HL-60/S4 treated with retinoic acid at 250 ng/mL for 4 days and 3 days (cell line): Measurements from ENCODE around the gene MOV10.

Source experiments
- in situ Hi-C: fragments of 300-500 bp; cut with MboI; formaldehyde crosslinking; loops from 2 replicates; pipeline ENCODE4 v1.7.0; 2022; ENCODE audit warnings: low sequenced_read_pairs

The MOV10 gene

DNA sequence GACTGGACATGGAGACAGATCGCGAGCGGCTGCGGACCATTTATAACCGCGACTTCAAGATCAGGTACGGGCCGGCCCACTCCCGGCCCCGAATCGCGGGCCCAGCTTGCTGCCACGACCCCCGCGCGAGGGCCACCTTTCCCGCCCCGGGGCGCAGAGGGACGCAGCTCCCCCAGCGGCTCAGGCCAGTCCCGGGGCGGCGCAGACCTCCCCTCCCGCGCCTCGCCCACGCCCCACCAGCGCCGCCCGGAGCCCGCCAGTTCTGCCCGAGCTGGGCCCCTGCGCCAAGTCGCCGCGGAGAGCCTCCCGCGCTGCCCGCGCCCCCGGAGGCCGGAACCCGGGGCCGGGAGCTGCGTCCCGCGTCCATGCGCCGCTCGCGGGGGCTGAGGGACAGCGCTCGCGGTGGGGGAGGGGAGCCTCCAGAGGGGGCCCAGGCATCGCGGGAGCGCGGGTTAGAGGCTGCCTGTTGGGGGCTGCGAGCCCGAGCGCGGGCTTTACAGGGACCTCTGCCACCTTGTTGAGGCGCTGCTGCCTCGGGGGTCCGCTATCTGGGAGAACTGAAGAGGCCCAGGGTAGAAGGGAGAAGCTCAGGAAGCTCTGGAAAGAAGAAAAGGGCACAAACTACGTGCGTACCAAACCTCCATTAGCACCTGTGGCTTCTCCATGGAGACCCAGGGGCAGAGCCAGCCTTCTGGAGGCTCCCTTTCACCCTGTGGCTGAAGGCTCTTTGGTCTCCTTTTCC, 698 bp downstream of the MOV10 start:
- in situ Hi-C loops: no loop called here

DNA sequence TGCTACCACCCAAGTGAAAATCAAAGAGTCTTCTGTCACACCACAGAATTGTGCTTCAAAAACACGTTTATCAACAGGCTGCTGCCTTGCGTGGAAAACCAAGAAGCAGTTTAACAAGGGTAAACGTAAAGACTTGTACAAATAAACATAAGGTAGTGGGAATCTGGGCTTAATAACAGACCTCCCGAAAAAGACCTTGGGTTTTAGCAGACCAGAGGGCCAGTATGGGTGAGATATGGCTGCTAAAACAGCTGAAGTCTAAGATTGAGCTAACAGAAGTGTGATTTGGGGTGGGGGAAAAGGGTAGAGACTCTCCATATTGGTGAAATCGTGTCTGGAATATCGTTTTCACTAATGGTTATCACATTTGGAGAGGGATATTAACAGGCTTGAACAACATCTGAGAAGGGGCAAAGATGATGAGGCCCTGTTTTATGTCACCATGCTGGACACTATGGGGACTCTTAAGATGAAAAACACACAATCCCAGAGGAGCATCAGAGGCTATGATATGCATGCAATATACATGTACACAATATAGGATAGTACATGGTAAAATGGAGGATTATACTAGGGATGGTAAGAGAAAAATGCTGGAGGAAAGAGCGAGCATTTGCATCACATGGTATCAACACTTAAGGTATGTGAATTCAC, 1.4 kb downstream of the MOV10 start:
- in situ Hi-C loops: no loop called here

DNA sequence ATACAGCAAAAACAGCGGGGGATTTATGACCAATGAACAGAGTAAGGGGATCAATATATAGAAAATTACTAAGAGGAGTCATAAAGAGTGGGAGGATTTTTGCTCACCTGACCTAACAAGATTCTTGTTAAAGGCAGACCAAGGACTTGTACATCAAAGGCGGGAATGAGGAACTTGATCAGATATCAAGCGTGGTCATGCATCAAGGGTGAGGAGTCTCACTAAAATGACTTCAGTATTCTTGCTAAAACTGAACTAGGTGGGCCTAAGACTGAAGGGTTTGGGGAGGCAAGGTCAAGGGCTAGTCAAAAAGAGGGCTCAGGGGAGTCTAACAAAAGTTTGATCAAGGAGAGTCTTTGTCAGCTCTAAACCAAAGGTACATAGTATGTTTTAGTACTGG, 2.1 kb downstream of the MOV10 start:
- in situ Hi-C loops: no loop called here

DNA sequence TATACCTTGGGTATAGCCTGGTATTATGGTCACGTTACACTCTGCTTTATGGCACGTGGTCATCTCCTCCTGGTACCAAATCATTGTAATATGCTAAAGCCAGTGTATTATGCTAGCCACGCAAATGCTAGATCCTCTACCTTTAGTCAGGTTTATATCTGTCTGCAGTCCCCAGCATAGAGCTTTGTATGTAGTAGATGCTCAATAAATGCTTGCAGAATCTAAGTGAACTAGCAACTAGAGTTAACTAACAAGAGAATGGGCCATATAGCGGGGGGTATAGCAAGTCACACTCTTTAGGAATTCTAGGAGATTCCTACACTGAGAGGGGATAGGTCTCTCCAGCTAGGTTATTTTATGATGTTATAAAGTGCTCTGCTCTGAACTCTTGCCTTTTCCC, 3.0 kb downstream of the MOV10 start:
- in situ Hi-C loops: no loop called here

DNA sequence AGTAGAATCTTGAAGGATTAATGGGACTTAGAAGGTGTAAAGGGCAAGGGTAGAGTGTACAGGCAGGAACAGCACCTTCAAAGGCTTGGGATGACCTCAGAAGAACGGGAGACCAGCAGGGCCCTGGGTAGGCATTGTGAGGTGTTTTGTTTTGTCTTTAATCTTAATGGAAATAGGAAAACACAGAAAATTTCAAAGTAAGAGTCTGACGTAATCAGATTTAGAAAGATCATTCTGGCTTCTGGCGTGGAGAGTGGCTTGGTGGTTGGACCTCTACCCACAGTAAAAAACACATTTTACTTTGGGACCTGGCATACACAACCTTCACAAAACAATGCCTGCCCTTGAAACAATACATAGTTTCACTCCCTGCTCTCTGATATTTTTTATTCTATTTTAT, 4.1 kb downstream of the MOV10 start:
- in situ Hi-C loops: no loop called here

DNA sequence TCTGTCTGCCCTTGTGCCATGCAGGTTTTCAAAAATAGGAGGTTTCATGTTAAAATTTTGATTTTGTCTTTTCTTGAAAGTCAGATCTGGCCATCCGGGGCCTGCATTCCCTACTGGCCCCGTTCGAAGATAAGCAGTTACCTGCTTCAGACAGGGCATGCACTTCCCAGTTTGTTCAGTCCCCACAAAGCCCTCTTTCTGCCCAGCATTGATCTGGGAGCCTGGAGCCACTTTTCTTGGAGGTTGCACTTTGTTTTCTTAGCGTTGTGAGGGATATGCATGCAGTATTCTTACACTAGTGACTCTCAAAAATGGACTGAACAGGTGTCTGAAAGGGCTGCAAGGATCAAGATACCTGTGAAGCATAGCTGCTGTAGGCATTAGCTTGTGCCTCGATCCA, 11.5 kb downstream of the MOV10 start:
- in situ Hi-C loops: no loop called here

DNA sequence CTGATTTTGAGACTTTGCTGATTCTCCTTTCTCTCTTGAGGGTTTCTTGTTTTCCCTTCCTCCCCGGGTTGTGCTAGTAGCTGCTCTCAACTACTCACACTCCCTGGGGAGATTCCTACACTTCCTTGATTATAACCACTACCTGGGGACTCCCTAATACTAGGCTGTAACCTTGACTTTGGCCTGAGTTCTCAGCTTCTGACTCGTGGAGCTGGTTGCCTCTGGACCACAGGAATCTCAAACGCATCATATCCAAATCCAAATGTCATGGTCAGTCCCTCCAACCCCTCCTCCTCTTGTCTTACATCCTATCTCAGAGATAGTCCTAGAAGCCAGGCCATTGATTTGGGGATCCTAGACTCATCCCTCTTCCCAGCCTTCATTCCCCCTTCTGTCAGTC, 12.0 kb downstream of the MOV10 start:
- in situ Hi-C loops: no loop called here

DNA sequence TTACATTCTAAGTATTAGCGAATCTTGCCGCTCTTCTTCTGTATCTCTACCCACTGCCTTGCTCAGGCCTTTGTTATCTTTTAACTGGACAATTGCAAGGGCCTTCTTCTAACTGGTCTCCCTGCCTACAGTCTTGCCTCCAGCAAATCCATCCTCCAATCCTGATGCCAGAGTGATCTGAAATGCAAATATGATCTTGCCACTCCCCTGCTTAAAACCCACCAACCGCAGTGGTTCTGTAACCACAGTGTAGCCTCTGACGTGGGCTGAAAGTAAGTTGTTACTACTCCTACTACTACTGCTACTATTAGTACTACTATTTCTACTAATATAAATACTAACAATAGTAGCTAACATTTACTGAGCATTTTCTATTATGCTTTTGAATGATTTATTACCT, 12.4 kb downstream of the MOV10 start:
- in situ Hi-C loops: no loop called here

DNA sequence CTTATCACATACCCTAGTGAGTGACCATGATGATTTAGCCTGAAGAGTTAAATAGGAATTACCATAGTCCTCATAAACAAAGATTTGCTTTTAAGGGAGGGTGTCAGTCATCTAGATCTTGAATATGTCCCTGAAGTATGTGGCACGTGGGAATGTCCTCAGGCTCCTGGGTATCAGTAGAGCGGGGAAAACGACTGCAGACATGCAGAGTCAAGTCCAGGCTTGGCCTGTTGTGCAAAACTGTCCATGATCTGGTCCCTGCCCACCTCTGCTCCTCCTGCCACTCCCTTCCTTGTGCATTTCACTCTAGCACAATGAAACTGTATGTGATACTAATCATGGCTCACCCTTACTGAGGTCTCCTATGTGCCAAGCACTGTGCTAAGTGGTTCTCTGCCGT, 12.9 kb downstream of the MOV10 start:
- in situ Hi-C loops: no loop called here

DNA sequence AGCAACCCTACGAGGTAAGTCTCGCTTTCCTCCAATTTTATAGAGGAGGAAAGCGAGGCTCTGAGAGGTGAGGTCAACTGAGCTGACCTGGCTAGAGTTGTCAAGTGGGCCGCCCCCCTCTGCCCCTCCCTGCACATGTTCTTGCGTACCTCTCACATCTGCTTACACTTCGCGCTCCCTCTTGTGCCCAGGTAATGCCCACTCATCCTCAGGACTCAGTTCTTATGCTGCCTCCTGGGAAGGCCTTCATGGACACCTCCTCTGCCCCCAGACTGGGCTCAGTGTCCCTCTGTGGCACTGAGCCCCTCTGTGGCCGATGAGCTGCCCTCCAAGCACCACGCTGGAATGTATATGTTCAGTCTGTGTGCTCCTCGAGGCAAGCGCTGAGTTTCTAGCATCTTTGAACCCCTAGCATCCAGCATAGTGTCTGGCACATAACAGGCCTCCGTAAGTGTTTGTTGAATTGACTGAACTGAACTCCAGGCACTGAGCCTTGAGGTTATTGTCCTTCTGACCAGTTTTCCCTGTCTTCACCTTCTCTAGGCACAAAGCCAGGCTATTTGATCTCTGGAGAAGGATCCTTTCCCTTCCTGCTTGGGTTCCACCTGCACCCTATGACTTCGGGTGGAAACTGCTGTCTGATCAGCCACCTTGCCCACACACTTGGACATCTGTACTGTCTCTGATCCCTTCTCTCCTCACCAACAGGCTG, 13.5 kb downstream of the MOV10 start:
- in situ Hi-C loops: no loop called here

DNA sequence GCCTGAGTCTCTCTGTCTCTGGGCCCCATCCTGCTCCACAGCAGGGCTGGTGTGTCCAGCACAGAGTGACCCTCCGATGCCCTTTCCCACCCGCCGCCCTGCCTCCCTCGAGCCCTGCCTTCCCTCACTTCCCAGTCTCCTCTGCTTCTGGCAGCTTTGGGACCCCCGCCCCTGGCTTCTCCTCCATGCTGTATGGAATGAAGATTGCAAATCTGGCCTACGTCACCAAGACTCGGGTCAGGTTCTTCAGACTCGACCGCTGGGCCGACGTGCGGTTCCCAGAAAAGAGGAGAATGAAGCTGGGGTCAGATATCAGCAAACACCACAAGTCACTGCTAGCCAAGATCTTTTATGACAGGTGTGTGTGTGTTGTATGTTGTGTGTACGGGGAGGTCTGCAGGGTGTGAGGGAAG, 14.3 kb downstream of the MOV10 start:
- in situ Hi-C loops: no loop called here

DNA sequence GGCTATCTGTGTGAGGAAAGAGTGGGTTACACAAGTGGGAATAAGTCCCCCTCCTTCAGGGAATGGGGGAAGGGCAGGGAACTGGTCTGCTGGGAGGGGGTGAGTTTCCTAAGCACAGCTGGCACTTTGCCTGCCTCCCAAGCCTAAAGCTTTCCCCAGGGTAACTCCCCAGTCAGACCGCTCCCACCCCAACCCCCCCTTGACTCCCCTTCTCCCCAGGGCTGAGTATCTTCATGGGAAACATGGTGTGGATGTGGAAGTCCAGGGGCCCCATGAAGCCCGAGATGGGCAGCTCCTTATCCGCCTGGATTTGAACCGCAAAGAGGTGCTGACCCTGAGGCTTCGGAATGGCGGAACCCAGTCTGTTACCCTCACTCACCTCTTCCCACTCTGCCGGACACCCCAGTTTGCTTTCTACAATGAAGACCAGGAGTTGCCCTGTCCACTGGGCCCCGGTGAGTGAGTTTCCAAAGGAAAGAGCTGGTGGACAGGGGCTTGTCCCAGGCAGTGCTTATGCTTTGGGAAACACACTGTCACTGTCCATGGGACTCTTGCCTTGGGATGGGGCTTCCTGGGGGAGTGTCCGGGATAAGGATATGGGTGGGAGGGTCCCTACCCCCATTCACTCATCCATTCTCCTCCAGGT, 14.9 kb downstream of the MOV10 start:
- in situ Hi-C loops: no loop called here

DNA sequence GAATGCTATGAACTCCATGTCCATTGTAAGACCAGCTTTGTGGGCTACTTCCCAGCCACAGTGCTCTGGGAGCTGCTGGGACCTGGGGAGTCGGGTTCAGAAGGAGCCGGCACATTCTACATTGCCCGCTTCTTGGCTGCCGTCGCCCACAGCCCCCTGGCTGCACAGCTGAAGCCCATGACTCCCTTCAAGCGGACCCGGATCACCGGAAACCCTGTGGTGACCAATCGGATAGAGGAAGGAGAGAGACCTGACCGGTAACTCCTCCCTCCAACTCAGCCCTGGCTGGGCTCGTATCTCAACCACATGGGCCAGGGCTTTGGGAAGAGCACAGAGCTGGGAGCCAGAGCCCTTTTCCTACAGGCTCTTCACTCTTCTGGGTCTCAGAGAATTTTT, 15.4 kb downstream of the MOV10 start:
- in situ Hi-C loops: no loop called here

DNA sequence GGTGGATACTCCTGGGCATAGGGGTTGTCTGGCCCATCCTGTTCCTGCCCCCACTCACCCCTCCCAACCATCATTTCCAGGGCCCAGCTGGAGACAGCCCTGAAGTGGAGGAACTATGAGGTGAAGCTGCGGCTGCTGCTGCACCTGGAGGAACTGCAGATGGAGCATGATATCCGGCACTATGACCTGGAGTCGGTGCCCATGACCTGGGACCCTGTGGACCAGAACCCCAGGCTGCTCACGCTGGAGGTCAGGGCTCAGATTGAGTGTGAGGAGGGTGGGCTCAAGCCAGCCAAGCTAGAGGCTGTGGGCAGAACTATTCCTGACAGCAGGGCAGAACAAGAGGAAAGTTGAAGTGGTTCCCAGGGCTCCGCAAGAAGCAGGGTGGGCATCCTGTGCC, 18.2 kb downstream of the MOV10 start:
- in situ Hi-C loops: no loop called here

DNA sequence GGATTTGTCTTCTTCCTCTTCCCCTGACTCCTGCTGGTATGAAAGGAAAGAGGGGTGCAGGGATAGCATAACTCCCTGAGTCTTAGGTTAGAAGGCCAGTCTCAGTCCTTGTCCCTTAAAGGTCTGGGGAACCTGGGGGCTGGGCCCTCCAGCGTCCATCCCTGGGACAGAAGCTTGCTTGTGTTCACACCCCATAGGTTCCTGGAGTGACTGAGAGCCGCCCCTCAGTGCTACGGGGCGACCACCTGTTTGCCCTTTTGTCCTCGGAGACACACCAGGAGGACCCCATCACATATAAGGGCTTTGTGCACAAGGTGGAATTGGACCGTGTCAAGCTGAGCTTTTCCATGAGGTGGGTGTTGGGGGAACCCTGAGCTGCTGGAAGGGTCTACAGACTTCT, 19.4 kb downstream of the MOV10 start:
- in situ Hi-C loops: no loop called here

DNA sequence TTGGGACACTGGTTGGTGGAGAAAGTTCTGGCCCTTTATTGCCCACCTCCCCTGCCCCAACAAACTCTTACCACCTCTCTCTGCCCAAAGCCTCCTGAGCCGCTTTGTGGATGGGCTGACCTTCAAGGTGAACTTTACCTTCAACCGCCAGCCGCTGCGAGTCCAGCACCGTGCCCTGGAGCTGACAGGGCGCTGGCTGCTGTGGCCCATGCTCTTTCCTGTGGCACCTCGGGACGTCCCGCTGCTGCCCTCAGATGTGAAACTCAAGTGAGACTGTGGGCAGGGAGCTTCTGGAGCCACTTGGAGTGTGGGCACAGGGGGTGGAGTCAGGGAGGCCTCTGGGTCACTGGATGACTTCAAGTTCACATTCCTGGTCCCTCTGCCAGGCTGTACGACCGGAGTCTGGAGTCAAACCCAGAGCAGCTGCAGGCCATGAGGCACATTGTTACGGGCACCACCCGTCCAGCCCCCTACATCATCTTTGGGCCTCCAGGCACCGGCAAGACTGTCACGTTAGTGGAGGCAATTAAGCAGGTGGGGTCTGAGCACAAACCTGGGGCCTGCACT, 20.0 kb downstream of the MOV10 start:
- in situ Hi-C loops: no loop called here

DNA sequence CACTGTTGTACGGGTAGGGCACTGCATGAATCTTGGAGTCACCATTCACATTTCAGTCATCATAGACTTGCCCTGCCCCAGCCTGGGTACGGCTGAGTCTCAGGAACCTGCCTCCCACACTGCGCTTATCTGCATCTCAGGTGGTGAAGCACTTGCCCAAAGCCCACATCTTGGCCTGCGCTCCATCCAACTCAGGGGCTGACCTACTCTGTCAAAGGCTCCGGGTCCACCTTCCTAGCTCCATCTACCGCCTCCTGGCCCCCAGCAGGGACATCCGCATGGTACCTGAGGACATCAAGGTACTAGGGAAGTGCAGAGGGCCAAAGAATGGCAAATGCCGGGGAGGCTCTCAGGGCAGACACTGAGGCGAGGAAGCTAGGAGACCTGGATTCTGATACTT, 20.8 kb downstream of the MOV10 start:
- in situ Hi-C loops: no loop called here

DNA sequence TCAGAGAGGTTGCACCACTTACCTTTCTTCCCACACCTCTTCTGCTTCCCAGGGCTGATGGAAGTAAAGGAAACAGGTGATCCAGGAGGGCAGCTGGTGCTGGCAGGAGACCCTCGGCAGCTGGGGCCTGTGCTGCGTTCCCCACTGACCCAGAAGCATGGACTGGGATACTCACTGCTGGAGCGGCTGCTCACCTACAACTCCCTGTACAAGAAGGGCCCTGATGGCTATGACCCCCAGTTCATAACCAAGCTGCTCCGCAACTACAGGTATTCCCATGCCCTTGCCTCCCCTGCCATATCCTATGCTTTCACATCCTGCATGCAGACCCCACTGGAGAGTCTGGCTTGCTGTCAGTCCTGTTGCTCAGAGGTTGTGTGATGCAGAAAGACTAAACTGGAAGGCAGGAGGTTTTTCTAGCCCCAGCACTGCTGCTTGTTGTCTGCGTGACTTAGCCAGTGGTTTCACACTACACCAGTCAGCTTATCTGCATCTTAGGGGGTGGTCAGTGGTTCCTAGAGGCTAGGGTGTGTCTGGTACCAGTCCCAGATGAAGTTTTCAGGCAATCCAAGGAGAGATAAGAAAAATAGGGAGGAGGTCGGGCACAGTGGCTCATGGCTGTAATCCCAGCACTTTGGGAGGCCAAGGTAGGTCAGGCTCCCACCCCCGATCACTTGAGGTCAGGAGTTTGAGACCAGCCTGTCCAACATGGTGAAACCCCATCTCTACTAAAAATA, 22.3 kb downstream of the MOV10 start:
- in situ Hi-C loops: no loop called here

DNA sequence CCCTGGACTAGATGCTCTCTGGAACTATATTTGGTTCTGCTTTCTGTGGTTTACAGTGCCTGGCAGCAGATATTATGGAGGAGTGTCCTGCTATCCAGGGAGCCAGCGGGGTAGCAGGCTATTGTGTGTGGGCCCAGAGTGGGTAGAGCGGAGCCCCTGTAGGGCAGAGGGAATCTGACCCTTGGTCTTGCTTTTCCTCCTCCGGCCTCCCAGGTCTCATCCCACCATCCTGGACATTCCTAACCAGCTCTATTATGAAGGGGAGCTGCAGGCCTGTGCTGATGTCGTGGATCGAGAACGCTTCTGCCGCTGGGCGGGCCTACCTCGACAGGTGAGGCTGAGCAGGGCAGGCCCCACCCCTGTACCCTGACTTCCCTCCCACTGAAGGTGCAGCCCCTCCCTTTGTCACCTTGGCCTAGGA, 23.3 kb downstream of the MOV10 start:
- in situ Hi-C loops: no loop called here

DNA sequence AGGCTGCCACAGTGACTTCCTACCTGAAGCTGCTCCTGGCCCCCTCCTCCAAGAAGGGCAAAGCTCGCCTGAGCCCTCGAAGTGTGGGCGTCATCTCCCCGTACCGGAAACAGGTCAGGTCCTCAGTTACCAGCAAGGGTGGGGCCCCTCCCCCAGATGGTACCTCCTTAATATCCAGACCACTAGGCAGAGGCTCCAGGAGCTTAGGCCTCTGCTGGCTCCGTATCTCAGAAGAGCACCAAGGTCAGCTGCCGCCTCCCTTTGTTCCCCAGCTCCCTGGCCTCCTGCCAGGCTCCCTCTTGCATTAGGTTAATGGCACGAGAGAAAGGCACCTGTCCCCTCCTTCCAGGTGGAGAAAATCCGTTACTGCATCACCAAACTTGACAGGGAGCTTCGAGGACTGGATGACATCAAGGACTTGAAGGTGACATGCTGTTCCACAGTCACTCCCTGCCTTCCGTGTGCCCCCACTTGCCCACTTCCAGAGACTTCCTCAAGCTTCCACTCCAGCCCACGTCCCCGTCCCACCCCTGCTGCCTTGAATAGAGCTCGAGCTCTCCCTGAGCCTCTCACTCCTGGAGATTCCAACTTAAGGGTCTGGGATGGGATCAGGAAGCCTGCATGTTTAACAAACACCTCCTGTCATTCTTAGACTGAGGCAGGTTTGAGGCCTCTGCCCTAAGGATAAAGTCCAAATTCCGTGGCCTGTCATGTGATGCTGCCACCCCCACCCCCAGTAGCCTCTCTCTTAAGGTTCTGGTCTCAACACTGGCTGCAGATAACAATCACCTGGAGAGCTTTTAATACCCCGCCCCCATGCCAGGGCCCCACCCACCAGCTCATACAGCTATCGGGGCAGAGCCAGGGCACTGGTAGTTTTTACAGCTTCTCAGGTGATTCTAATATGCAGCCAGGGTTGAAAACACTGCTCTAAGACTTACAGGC, 24.2 kb downstream of the MOV10 start:
- in situ Hi-C loops: no loop called here
